ENCODE results near the gene OR52E6. TPM values are rescaled to one million over a fixed set of nuclear protein-coding genes. Genes with fewer than 3 reads are reported as not detected.

OR52E6 gene
- total and polyA plus RNA-seq, 2 experiments from 2014 or later = not detected

Other genes with a start within 250 kb of the OR52E6 start
- gene TRIM6, start 245.3 kb downstream of the OR52E6 start, total RNA-seq (2014; rRNA removed; shearing (Covaris generic)) = 49.0 and 50.8 TPM in 2 replicates
- gene TRIM6, start 245.3 kb downstream of the OR52E6 start, polyA plus RNA-seq (2016; fragmentation: Nextera tagmentation; extraction: Ambion mirVana) = 24.3 and 26.4 TPM in 2 replicates
- 1.1 and 2.6 TPM in 2 replicates for gene TRIM34, start 216.9 kb downstream of the OR52E6 start, total RNA-seq (2014; rRNA removed; shearing (Covaris generic))
- gene TRIM34, start 216.9 kb downstream of the OR52E6 start, polyA plus RNA-seq (2016; fragmentation: Nextera tagmentation; extraction: Ambion mirVana) = 0.57 and 1.9 TPM in 2 replicates
- 17.7 and 20.8 TPM in 2 replicates for gene TRIM5, start 156.8 kb downstream of the OR52E6 start, total RNA-seq (2014; rRNA removed; shearing (Covaris generic))
- gene TRIM5, start 156.8 kb downstream of the OR52E6 start, polyA plus RNA-seq (2016; fragmentation: Nextera tagmentation; extraction: Ambion mirVana) = 16.1 and 21.0 TPM in 2 replicates
- gene TRIM22, start 152.1 kb downstream of the OR52E6 start, total RNA-seq (2014; rRNA removed; shearing (Covaris generic)) = 30.9 and 41.1 TPM in 2 replicates
- 17.8 and 23.9 TPM in 2 replicates for gene TRIM22, start 152.1 kb downstream of the OR52E6 start, polyA plus RNA-seq (2016; fragmentation: Nextera tagmentation; extraction: Ambion mirVana)
- 0.28 TPM in 1 of 2 replicates, not detected in the other for gene OR56B1, start 105.4 kb downstream of the OR52E6 start, total RNA-seq (2014; rRNA removed; shearing (Covaris generic))
- gene OR56B1, start 105.4 kb downstream of the OR52E6 start, polyA plus RNA-seq (2016; fragmentation: Nextera tagmentation; extraction: Ambion mirVana) = not detected in 2 replicates
- gene OR52N4, start 87.7 kb downstream of the OR52E6 start, total RNA-seq (2014; rRNA removed; shearing (Covaris generic)) = 0.27 TPM in 1 of 2 replicates, not detected in the other
- not detected in 2 replicates for gene OR52N4, start 87.7 kb downstream of the OR52E6 start, polyA plus RNA-seq (2016; fragmentation: Nextera tagmentation; extraction: Ambion mirVana)
- gene OR52N5, start 58.5 kb downstream of the OR52E6 start, total RNA-seq (2014; rRNA removed; shearing (Covaris generic)) = not detected in 2 replicates
- gene OR52N5, start 58.5 kb downstream of the OR52E6 start, polyA plus RNA-seq (2016; fragmentation: Nextera tagmentation; extraction: Ambion mirVana) = not detected in 2 replicates
- not detected in 2 replicates for gene OR52N1, start 50.6 kb downstream of the OR52E6 start, total RNA-seq (2014; rRNA removed; shearing (Covaris generic))
- not detected in 2 replicates for gene OR52N1, start 50.6 kb downstream of the OR52E6 start, polyA plus RNA-seq (2016; fragmentation: Nextera tagmentation; extraction: Ambion mirVana)
- 0.89 TPM in 1 of 2 replicates, not detected in the other for gene OR52N2, start 33.0 kb downstream of the OR52E6 start, total RNA-seq (2014; rRNA removed; shearing (Covaris generic))
- 0.19 and 0.43 TPM in 2 replicates for gene OR52N2, start 33.0 kb downstream of the OR52E6 start, polyA plus RNA-seq (2016; fragmentation: Nextera tagmentation; extraction: Ambion mirVana)
- gene OR52E8, start 15.8 kb upstream of the OR52E6 start, total RNA-seq (2014; rRNA removed; shearing (Covaris generic)) = 0.21 TPM in 1 of 2 replicates, not detected in the other
- gene OR52E8, start 15.8 kb upstream of the OR52E6 start, polyA plus RNA-seq (2016; fragmentation: Nextera tagmentation; extraction: Ambion mirVana) = not detected in 2 replicates
- not detected in 2 replicates for gene OR52E4, start 38.7 kb upstream of the OR52E6 start, total RNA-seq (2014; rRNA removed; shearing (Covaris generic))
- gene OR52E4, start 38.7 kb upstream of the OR52E6 start, polyA plus RNA-seq (2016; fragmentation: Nextera tagmentation; extraction: Ambion mirVana) = not detected in 2 replicates
- gene OR52E5, start 51.3 kb upstream of the OR52E6 start, total RNA-seq (2014; rRNA removed; shearing (Covaris generic)) = not detected in 2 replicates
- gene OR52E5, start 51.3 kb upstream of the OR52E6 start, polyA plus RNA-seq (2016; fragmentation: Nextera tagmentation; extraction: Ambion mirVana) = not detected in 2 replicates
- gene OR56A3, start 100.4 kb upstream of the OR52E6 start, total RNA-seq (2014; rRNA removed; shearing (Covaris generic)) = not detected in 2 replicates
- gene OR56A3, start 100.4 kb upstream of the OR52E6 start, polyA plus RNA-seq (2016; fragmentation: Nextera tagmentation; extraction: Ambion mirVana) = not detected in 2 replicates
- gene OR56A5, start 126.6 kb upstream of the OR52E6 start, total RNA-seq (2014; rRNA removed; shearing (Covaris generic)) = 1.9 TPM in 1 of 2 replicates, not detected in the other
- gene OR56A5, start 126.6 kb upstream of the OR52E6 start, polyA plus RNA-seq (2016; fragmentation: Nextera tagmentation; extraction: Ambion mirVana) = not detected in 2 replicates
- 0.17 TPM in 1 of 2 replicates, not detected in the other for gene OR52L1, start 145.1 kb upstream of the OR52E6 start, total RNA-seq (2014; rRNA removed; shearing (Covaris generic))
- gene OR52L1, start 145.1 kb upstream of the OR52E6 start, polyA plus RNA-seq (2016; fragmentation: Nextera tagmentation; extraction: Ambion mirVana) = not detected in 2 replicates
- 0.10 and 0.23 TPM in 2 replicates for gene OR56A4, start 165.0 kb upstream of the OR52E6 start, total RNA-seq (2014; rRNA removed; shearing (Covaris generic))
- gene OR56A4, start 165.0 kb upstream of the OR52E6 start, polyA plus RNA-seq (2016; fragmentation: Nextera tagmentation; extraction: Ambion mirVana) = 0.16 and 0.23 TPM in 2 replicates
- gene OR56A1, start 188.9 kb upstream of the OR52E6 start, total RNA-seq (2014; rRNA removed; shearing (Covaris generic)) = 0.35 and 0.97 TPM in 2 replicates
- gene OR56A1, start 188.9 kb upstream of the OR52E6 start, polyA plus RNA-seq (2016; fragmentation: Nextera tagmentation; extraction: Ambion mirVana) = 0.06 and 0.10 TPM in 2 replicates

Data from GM23338 (cell line).